ENCODE data around the gene TRIM37. TPM values are rescaled to one million over a fixed set of nuclear protein-coding genes. Genes with fewer than 3 reads are reported as not detected.

TRIM37 gene
- total RNA-seq, 1 experiment from 2014 or later, result 62.3 TPM

- TF ChIP-seq STAT6 (CRISPR knock-in tag; conservative IDR thresholded peaks at IDR 0.05; ENCODE audit: low read depth), result no peak
- TF ChIP-seq ZNF425 (CRISPR knock-in tag; conservative IDR thresholded peaks at IDR 0.05), result no peak
- no peak for TF ChIP-seq RELA (CRISPR knock-in tag; IDR thresholded peaks at IDR 0.05; ENCODE audit: borderline replicate concordance)
- TF ChIP-seq ZNF263 (CRISPR knock-in tag; IDR thresholded peaks at IDR 0.05; ENCODE audit: low read depth), result no peak
These were observed 158.9 kb downstream of the TRIM37 start (continued) for GRCh38 chr17:58947824-58948223.

- POLR2A ChIA-PET, result no interaction called here
- peaks cover 23% of the 10 kb centered on the region for H3K36me3 Mint-ChIP-seq
- DNase-seq (ENCODE audit: low spot score) (no peak), ATAC-seq (no peak)
- H3K4me3 Mint-ChIP-seq, result no peak overlapping the region
- TF ChIP-seq FOXK1 (CRISPR knock-in tag; IDR thresholded peaks at IDR 0.05), result no peak
- no peak for TF ChIP-seq IRF2 (CRISPR knock-in tag; IDR thresholded peaks at IDR 0.05; ENCODE audit: borderline replicate concordance, low read depth)
- no peak for TF ChIP-seq TP53 (CRISPR knock-in tag; IDR thresholded peaks at IDR 0.05)
- TF ChIP-seq ZNF263 (CRISPR knock-in tag; IDR thresholded peaks at IDR 0.05; ENCODE audit: low read depth), result no peak
- TF ChIP-seq NR2C2 (CRISPR knock-in tag; IDR thresholded peaks at IDR 0.05), result no peak
- TF ChIP-seq ELF4 (CRISPR knock-in tag; IDR thresholded peaks at IDR 0.05; ENCODE audit: low read depth), result no peak
- no peak for TF ChIP-seq ZNF232 (CRISPR knock-in tag; IDR thresholded peaks at IDR 0.05)
- no peak for TF ChIP-seq ZNF317 (CRISPR knock-in tag; IDR thresholded peaks at IDR 0.05; ENCODE audit: borderline replicate concordance, low read depth)
- no peak for TF ChIP-seq ZSCAN18 (CRISPR knock-in tag; IDR thresholded peaks at IDR 0.05)
- TF ChIP-seq JUN (CRISPR knock-in tag; IDR thresholded peaks at IDR 0.05), result no peak
- TF ChIP-seq FOXJ3 (CRISPR knock-in tag; IDR thresholded peaks at IDR 0.05; ENCODE audit: borderline replicate concordance), result no peak
- H3K4me1 Mint-ChIP-seq, result no peaks in the 10 kb centered on the region
- CTCF ChIA-PET, result interaction anchor here (1.9 kb wide), 1 partner anchor 58 kb away, joined by 4 read pairs; no protein-coding TSS in a partner anchor
- H3K27ac Mint-ChIP-seq, result no peak overlapping the region
- peaks cover 30% of the 10 kb centered on the region for H3K9me3 Mint-ChIP-seq
- H3K27me3 Mint-ChIP-seq (ENCODE audit: low read depth), result no peaks in the 10 kb centered on the region; the same call in 1 of the 2 replicates
These were observed 159.3 kb downstream of the TRIM37 start for GRCh38 chr17:58947411-58947810.

GRCh38 chr17:58944166-58944565 lies 162.5 kb downstream of the TRIM37 start:
- no peak for TF ChIP-seq FOXJ3 (CRISPR knock-in tag; IDR thresholded peaks at IDR 0.05; ENCODE audit: borderline replicate concordance)
- TF ChIP-seq ZNF317 (CRISPR knock-in tag; IDR thresholded peaks at IDR 0.05; ENCODE audit: borderline replicate concordance, low read depth), result no peak
- TF ChIP-seq USF2 (CRISPR knock-in tag; IDR thresholded peaks at IDR 0.05), result no peak
- no peak for TF ChIP-seq ZNF512 (CRISPR knock-in tag; IDR thresholded peaks at IDR 0.05; ENCODE audit: borderline replicate concordance)
- TF ChIP-seq EMX1 (CRISPR knock-in tag; IDR thresholded peaks at IDR 0.05), result no peak
- no peak for TF ChIP-seq ZNF281 (CRISPR knock-in tag; IDR thresholded peaks at IDR 0.05)
- TF ChIP-seq ESRRA (CRISPR knock-in tag; IDR thresholded peaks at IDR 0.05; ENCODE audit: borderline replicate concordance), result no peak
- no peak for TF ChIP-seq NFE2L1 (CRISPR knock-in tag; IDR thresholded peaks at IDR 0.05)
- no peak for TF ChIP-seq ZNF671 (CRISPR knock-in tag; IDR thresholded peaks at IDR 0.05)
- no peak for ATAC-seq
- DNase-seq (ENCODE audit: low spot score), result no peak
- Mint-ChIP-seq H3K4me1 (no peaks in the 10 kb centered on the region), H3K36me3 (0 out of 2 replicates have a peak, but pooled peaks cover 6% of the 10 kb centered on the region), H3K9me3 (peaks cover 7% of the 10 kb centered on the region), H3K27ac (no peak overlapping the region), H3K4me3 (no peak overlapping the region), H3K27me3 (ENCODE audit: low read depth) (no peaks in the 10 kb centered on the region)
- ChIA-PET POLR2A (no interaction called here), CTCF (interaction anchor here (0.7 kb wide), 1 partner anchor 562 kb away, joined by 3 read pairs; no protein-coding TSS in a partner anchor)

Measured in WTC11 (cell line).